Inflammatory macrophage treated with lipopolysaccharide for 4 hours (primary cell): ENCODE data around the gene PPM1G.

Source experiments
- DNase-seq: peaks from one replicate; pipeline ENCODE4 v3.0.0-alpha.2; 2020

PPM1G gene

GRCh38 chr2:27408601-27409320 is 630 bp downstream of the PPM1G start:
- peak; percentile 10 for DNase-seq

DNA sequence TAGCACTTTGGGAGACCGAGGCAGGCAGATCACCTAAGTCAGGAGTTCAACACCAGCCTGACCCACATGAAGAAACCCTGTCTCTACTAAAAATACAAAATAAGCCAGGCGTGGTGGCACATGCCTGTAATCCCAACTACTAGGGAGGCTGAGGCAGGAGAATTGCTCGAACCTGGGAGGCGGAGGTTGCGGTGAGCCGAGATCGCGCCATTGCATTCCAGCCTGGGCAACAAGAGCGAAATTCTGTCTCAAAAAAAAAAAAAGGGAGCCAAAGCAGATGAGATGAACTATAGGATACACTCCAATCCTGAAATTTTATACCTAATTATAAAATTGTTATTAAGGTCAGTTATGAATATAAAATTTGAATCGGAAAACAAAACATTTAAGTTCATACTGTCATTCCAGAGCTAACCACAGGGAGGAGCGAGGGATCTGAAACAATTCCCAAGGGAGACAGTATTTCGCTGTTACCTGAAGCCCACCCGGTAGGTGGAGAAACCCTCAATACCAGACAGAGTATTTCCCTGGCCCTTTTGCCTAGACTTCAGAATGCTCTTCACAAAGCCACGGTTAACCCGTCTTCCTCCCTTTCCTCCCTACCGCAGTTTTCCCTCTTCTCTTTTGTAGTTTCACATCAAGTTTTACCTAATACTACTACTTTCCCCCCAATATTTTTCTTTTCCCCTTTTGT is 1.4 kb downstream of the PPM1G start:
- peak; percentile 19 for DNase-seq

GRCh38 chr2:27400348-27401135 is 8.8 kb downstream of the PPM1G start:
- DNase-seq, result no peak

DNA sequence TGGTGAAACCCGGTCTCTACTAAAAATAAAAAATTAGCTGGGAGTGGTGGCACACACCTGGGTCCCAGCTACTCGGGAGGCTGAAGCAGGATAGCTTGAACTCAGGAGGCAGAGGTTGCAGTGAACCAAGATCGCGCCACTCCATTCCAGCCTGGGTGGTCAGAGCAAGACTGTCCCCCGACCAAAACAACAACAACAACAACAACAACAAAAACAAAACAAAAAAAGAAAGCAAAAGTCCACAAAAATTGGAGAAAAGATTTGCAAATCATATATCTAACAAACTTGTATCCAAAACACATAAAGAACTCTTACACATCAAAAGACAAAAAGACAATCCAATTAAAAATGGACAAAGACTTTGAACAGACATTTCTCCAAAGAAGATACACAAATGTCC is 10.4 kb downstream of the PPM1G start:
- DNase-seq, result no peak

- no peak for DNase-seq
Measured at GRCh38 chr2:27393225-27393624, 16.2 kb downstream of the PPM1G start.

GRCh38 chr2:27390822-27391679 is 18.3 kb downstream of the PPM1G start:
- DNase-seq, result no peak

GRCh38 chr2:27381577-27382181 is 27.7 kb downstream of the PPM1G start:
- DNase-seq, result no peak

- peak; percentile 97 for DNase-seq
Measured at GRCh38 chr2:27380626-27381545, 28.5 kb downstream of the PPM1G start, which contains the start of gene ZNF513. ZNF513 (minus strand) TSS chr2:27380734; CDS start chr2:27380526, 208 bp downstream.

GRCh38 chr2:27379836-27380625 is 29.4 kb downstream of the PPM1G start:
- peak; percentile 67 for DNase-seq

GRCh38 chr2:27379383-27379835 is 30.0 kb downstream of the PPM1G start:
- DNase-seq, result no peak

- DNase-seq, result no peak
Measured at GRCh38 chr2:27378809-27379290, 30.5 kb downstream of the PPM1G start.

DNA sequence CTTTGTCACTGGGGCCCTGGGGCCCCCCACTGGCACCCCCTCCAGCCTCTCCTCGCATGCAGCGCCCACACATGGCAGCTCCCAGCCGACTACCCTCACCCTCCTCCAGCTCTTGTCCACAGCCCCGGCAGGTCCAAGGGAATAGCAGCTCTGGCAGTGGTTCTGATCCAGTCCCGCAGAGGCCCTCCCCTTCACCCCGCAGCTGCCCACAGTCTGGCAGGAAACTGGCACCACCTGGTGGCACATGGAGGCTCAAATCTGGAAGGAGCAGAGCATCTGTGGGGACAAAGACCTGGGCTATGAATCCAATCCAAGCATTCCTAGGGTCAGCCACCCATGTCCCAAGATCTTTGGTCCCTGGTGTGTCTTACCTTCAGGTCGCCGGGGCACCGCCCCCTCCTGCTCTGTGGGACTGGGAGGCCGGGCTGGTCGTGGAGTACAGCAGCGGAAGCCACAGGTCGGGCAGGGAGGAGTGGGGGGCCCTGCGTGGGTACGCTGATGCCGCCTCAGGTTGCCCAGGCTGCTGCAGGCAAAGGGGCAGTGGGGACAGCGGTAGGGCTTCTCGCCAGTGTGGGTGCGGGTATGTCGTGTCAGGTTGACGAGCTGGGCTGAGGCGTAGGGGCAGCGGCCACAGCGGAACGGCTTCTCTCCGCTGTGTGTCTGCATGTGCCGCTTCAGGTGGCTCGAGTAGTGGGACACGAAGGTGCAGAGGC is 31.1 kb downstream of the PPM1G start:
- no peak for DNase-seq

GRCh38 chr2:27377618-27378095 is 31.7 kb downstream of the PPM1G start:
- no peak for DNase-seq

GRCh38 chr2:27376866-27377617 is 32.3 kb downstream of the PPM1G start:
- no peak for DNase-seq

GRCh38 chr2:27376151-27376865 is 33.1 kb downstream of the PPM1G start:
- DNase-seq, result no peak

- DNase-seq, result no peak
Measured at GRCh38 chr2:27375513-27376099, 33.8 kb downstream of the PPM1G start.

- peak; percentile 63 for DNase-seq
Measured at GRCh38 chr2:27373567-27373966, 35.8 kb downstream of the PPM1G start.
